ENCODE measurements around the gene SUSD2. TPM values are rescaled to one million over a fixed set of nuclear protein-coding genes. Genes with fewer than 3 reads are reported as not detected.
"Not testable (repeated sequence)": the region's sequence is repeated elsewhere in the genome, so short reads cannot be mapped to it uniquely, and the experiment has no call there.

SUSD2 gene
- total RNA-seq, 2 experiments from 2014 or later, result 1.0 to 1.1 TPM

GRCh38 chr22:24187731-24188644 is 6.7 kb downstream of the SUSD2 start:
- no peak for DNase-seq
- Mint-ChIP-seq H3K27ac (no peak overlapping the region), H3K9me3 (no peaks in the 10 kb centered on the region), H3K36me3 (ENCODE audit: low read depth) (no peaks in the 10 kb centered on the region), H3K4me3 (no peak overlapping the region), H3K4me1 (peaks cover 8% of the 10 kb centered on the region), H3K27me3 (no peaks in the 10 kb centered on the region)
- CTCF ChIA-PET, result interaction anchor here (1.1 to 1.5 kb wide), 2 partner anchors 55 to 334 kb away, joined by 3 to 6 read pairs; no protein-coding TSS in a partner anchor
- POLR2A ChIA-PET, result no interaction called here

- CTCF ChIA-PET, result interaction anchor here (0.6 to 1.6 kb wide), 8 partner anchors 12 to 333 kb away, joined by 3 to 6 read pairs (median 4); no protein-coding TSS in a partner anchor
- peak overlapping the region; percentile 25 for H3K27ac Mint-ChIP-seq
- no peaks in the 10 kb centered on the region for H3K9me3 Mint-ChIP-seq
- no peaks in the 10 kb centered on the region for H3K27me3 Mint-ChIP-seq
- peaks cover 8% of the 10 kb centered on the region for H3K4me1 Mint-ChIP-seq
- POLR2A ChIA-PET, result no interaction called here
- no peak overlapping the region for H3K4me3 Mint-ChIP-seq
- DNase-seq, result no peak
- H3K36me3 Mint-ChIP-seq (ENCODE audit: low read depth), result no peaks in the 10 kb centered on the region
Observed at GRCh38 chr22:24188705-24189248, 7.5 kb downstream of the SUSD2 start.

- no peaks in the 10 kb centered on the region for H3K9me3 Mint-ChIP-seq
- no peaks in the 10 kb centered on the region for H3K27me3 Mint-ChIP-seq
- CTCF ChIA-PET, result interaction anchor here (0.6 to 3.7 kb wide), 18 partner anchors 9 to 332 kb away, joined by 3 to 19 read pairs (median 4); no protein-coding TSS in a partner anchor
- peak; percentile 61 for DNase-seq
- H3K27ac Mint-ChIP-seq, result peak overlapping the region; percentile 64
- POLR2A ChIA-PET, result no interaction called here
- H3K4me1 Mint-ChIP-seq, result peaks cover 8% of the 10 kb centered on the region
- no peaks in the 10 kb centered on the region for H3K36me3 Mint-ChIP-seq (ENCODE audit: low read depth)
- H3K4me3 Mint-ChIP-seq, result no peak overlapping the region
Observed at GRCh38 chr22:24189249-24190158, 8.2 kb downstream of the SUSD2 start.

GRCh38 chr22:24190159-24190540 is 8.9 kb downstream of the SUSD2 start:
- Mint-ChIP-seq H3K27ac (peak overlapping the region; percentile 64), H3K36me3 (ENCODE audit: low read depth) (no peaks in the 10 kb centered on the region), H3K9me3 (no peaks in the 10 kb centered on the region), H3K4me1 (peaks cover 8% of the 10 kb centered on the region), H3K4me3 (no peak overlapping the region), H3K27me3 (no peaks in the 10 kb centered on the region)
- no peak for DNase-seq
- ChIA-PET CTCF (interaction anchor here (0.6 to 3.7 kb wide), 13 partner anchors 8 to 99 kb away, joined by 3 to 19 read pairs (median 5); no protein-coding TSS in a partner anchor), POLR2A (no interaction called here)

GRCh38 chr22:24190596-24191208 is 9.4 kb downstream of the SUSD2 start:
- CTCF ChIA-PET, result interaction anchor here (0.8 to 3.7 kb wide), 12 partner anchors 7 to 99 kb away, joined by 3 to 19 read pairs (median 4); no protein-coding TSS in a partner anchor
- H3K9me3 Mint-ChIP-seq, result no peaks in the 10 kb centered on the region
- no peaks in the 10 kb centered on the region for H3K36me3 Mint-ChIP-seq (ENCODE audit: low read depth)
- no peak for DNase-seq
- POLR2A ChIA-PET, result no interaction called here
- peaks cover 9% of the 10 kb centered on the region for H3K4me1 Mint-ChIP-seq
- H3K27ac Mint-ChIP-seq, result no peak overlapping the region
- no peak overlapping the region for H3K4me3 Mint-ChIP-seq
- no peaks in the 10 kb centered on the region for H3K27me3 Mint-ChIP-seq

GRCh38 chr22:24191381-24191841 is 10.1 kb downstream of the SUSD2 start:
- ChIA-PET CTCF (interaction anchor here (0.8 to 3.7 kb wide), 5 partner anchors 27 to 56 kb away, joined by 3 to 19 read pairs (median 4); no protein-coding TSS in a partner anchor), POLR2A (no interaction called here)

GRCh38 chr22:24191893-24192292 is 10.6 kb downstream of the SUSD2 start:
- ChIA-PET POLR2A (no interaction called here), CTCF (interaction anchor here (1.1 to 3.7 kb wide), 3 partner anchors 37 to 56 kb away, joined by 3 to 19 read pairs (median 4); no protein-coding TSS in a partner anchor)
- Mint-ChIP-seq H3K27ac (no peak overlapping the region), H3K36me3 (ENCODE audit: low read depth) (no peaks in the 10 kb centered on the region), H3K9me3 (no peaks in the 10 kb centered on the region), H3K4me3 (no peak overlapping the region), H3K27me3 (no peaks in the 10 kb centered on the region), H3K4me1 (peaks cover 21% of the 10 kb centered on the region)
- DNase-seq, result no peak

More at GRCh38 chr22:24191381-24191841, 10.1 kb downstream of the SUSD2 start:
- no peak for DNase-seq
- peaks cover 16% of the 10 kb centered on the region for H3K4me1 Mint-ChIP-seq
- H3K4me3 Mint-ChIP-seq, result no peak overlapping the region
- no peaks in the 10 kb centered on the region for H3K36me3 Mint-ChIP-seq (ENCODE audit: low read depth)
- no peak overlapping the region for H3K27ac Mint-ChIP-seq
- H3K9me3 Mint-ChIP-seq, result no peaks in the 10 kb centered on the region
- no peaks in the 10 kb centered on the region for H3K27me3 Mint-ChIP-seq

- H3K27ac Mint-ChIP-seq, result peak overlapping the region; percentile 85
- CTCF ChIA-PET, result interaction anchor here (0.6 to 1.9 kb wide), 9 partner anchors 9 to 160 kb away, joined by 3 to 7 read pairs (median 4); no protein-coding TSS in a partner anchor
- H3K27me3 Mint-ChIP-seq, result no peaks in the 10 kb centered on the region
- H3K4me1 Mint-ChIP-seq, result peaks cover 33% of the 10 kb centered on the region
- H3K36me3 Mint-ChIP-seq (ENCODE audit: low read depth), result no peaks in the 10 kb centered on the region
- no peak for DNase-seq
- H3K9me3 Mint-ChIP-seq, result no peaks in the 10 kb centered on the region
- POLR2A ChIA-PET, result interaction anchor here (0.8 kb wide), 1 partner anchor 357 kb away, joined by 4 read pairs; the partner anchor contains the start of gene SNRPD3
- no peak overlapping the region for H3K4me3 Mint-ChIP-seq
Observed at GRCh38 chr22:24198682-24199052, 17.4 kb downstream of the SUSD2 start.

- H3K27me3 Mint-ChIP-seq, result peaks cover 2% of the 10 kb centered on the region
- DNase-seq, result no peak
- peaks cover 2% of the 10 kb centered on the region for H3K9me3 Mint-ChIP-seq
- H3K4me3 Mint-ChIP-seq, result no peak overlapping the region
- ChIA-PET CTCF (interaction anchor here (0.6 to 1.4 kb wide), 5 partner anchors 11 to 30 kb away, joined by 3 to 5 read pairs (median 4); no protein-coding TSS in a partner anchor), POLR2A (no interaction called here)
- H3K4me1 Mint-ChIP-seq, result peaks cover 41% of the 10 kb centered on the region
- H3K36me3 Mint-ChIP-seq (ENCODE audit: low read depth), result no peaks in the 10 kb centered on the region
- H3K27ac Mint-ChIP-seq, result no peak overlapping the region
Observed at GRCh38 chr22:24200619-24201212, 19.4 kb downstream of the SUSD2 start.

- peaks cover 2% of the 10 kb centered on the region for H3K9me3 Mint-ChIP-seq
- CTCF ChIA-PET, result interaction anchor here (0.7 to 1.2 kb wide), 2 partner anchors 13 to 237 kb away, joined by 3 to 4 read pairs; no protein-coding TSS in a partner anchor
- H3K4me3 Mint-ChIP-seq, result no peak overlapping the region
- H3K36me3 Mint-ChIP-seq (ENCODE audit: low read depth), result no peaks in the 10 kb centered on the region
- H3K27ac Mint-ChIP-seq, result peak overlapping the region; percentile 25
- DNase-seq, result no peak
- peaks cover 2% of the 10 kb centered on the region for H3K27me3 Mint-ChIP-seq
- POLR2A ChIA-PET, result no interaction called here
- H3K4me1 Mint-ChIP-seq, result peaks cover 37% of the 10 kb centered on the region
Observed at GRCh38 chr22:24201681-24202614, 20.7 kb downstream of the SUSD2 start.

GRCh38 chr22:24203856-24204255 is 22.6 kb downstream of the SUSD2 start:
- H3K27me3 Mint-ChIP-seq; POLR2A ChIA-PET; H3K36me3 Mint-ChIP-seq (ENCODE audit: low read depth); CTCF ChIA-PET; H3K27ac Mint-ChIP-seq; H3K4me3 Mint-ChIP-seq; DNase-seq; H3K9me3 Mint-ChIP-seq: not testable (repeated sequence)
- peaks cover 39% of the 10 kb centered on the region for H3K4me1 Mint-ChIP-seq
